ENCODE data around the gene CPT1A.

DNA sequence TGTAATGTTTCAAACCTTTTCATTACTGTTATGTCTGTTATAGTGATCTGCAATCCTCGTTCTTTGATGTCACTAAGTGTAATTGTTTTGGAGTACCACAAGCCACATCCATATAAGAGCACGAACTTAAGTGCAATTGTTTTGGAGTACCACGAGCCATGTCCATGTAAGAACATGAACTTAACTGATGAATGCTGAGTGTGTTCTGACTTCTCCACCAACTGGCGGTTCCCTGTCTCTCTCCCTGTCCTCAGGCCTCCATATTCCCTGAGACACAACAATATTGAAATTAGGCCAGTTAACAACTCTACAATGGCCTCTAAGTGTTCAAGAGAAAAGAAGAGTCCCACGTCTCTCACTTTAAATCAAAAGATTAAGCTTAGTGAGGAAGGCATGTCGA is 113.9 kb downstream of the CPT1A start:
- TF ChIP-seq EZH2 (IDR thresholded peaks at IDR 0.05; ENCODE audit: insufficient read depth, poor library complexity, severe bottlenecking) (no peak), EZH2phosphoT487 (IDR thresholded peaks at IDR 0.05; ENCODE audit: insufficient read depth, low read depth) (no peak)
